HepG2 (cell line): ENCODE data around the gene ZG16.

Source experiments
- CTCF ChIP-seq: sonication (generic); formaldehyde crosslinking; IDR thresholded peaks from 2 replicates; pipeline ENCODE4 v1.5.0; 2020; ENCODE audit warnings: mild to moderate bottlenecking, missing genetic modification reagents, moderate library complexity
- EZH2 ChIP-seq: conservative IDR thresholded peaks from 2 replicates; pipeline ENCODE4 v1.6.1; 2012; ENCODE audit warnings: mild to moderate bottlenecking, low read depth, low read length, moderate library complexity
- MXI1 ChIP-seq: IDR thresholded peaks from 3 replicates; pipeline ENCODE4 v1.6.1; 2012; ENCODE audit warnings: low read depth, low read length, inconsistent platforms, borderline replicate concordance
- POLR2AphosphoS5 ChIP-seq: IDR thresholded peaks from 2 replicates; pipeline ENCODE4 v1.6.1; 2012; ENCODE audit warnings: low read depth, low read length
- REST ChIP-seq, 2 experiments: IDR thresholded peaks; 2 replicates each; pipeline ENCODE4 v1.6.1; 2011 to 2012; ENCODE audit warnings: low read length in 2 of 2, borderline replicate concordance in 1 of 2, low read depth in 1 of 2, mild to moderate bottlenecking in 1 of 2, moderate library complexity in 1 of 2
- YY1 ChIP-seq: IDR thresholded peaks from 2 replicates; pipeline ENCODE4 v1.6.1; 2011; ENCODE audit warnings: low read length, low read depth, moderate library complexity, mild to moderate bottlenecking; ENCODE audit not compliant: insufficient read depth, insufficient replicate concordance
- ZBTB44 ChIP-seq: sonication (generic); formaldehyde crosslinking; IDR thresholded peaks from 2 replicates; pipeline ENCODE4 v1.4.0; 2020; ENCODE audit warnings: missing genetic modification reagents
- ZNF10 ChIP-seq: sonication (generic); formaldehyde crosslinking; IDR thresholded peaks from 2 replicates; pipeline ENCODE4 v1.4.0; 2020; ENCODE audit warnings: mild to moderate bottlenecking, low read depth, missing genetic modification reagents, borderline replicate concordance

- TF ChIP-seq MXI1: no peak
- TF ChIP-seq CTCF: no peak
- no peak for TF ChIP-seq ZBTB44 (CRISPR knock-in tag)
- no peak for TF ChIP-seq POLR2AphosphoS5
- no peak for TF ChIP-seq REST (IDR thresholded peaks at IDR 0.05; ENCODE audit: borderline replicate concordance in 1 of 2, low read depth in 1 of 2, low read length in 2 of 2)
- TF ChIP-seq EZH2: no peak
- TF ChIP-seq YY1: no peak
- TF ChIP-seq ZNF10 (CRISPR knock-in tag): no peak
Measured at GRCh38 chr16:29736764-29737163, 41.3 kb upstream of the ZG16 start.
